ENCODE measurements around the gene DNAH2.

DNA sequence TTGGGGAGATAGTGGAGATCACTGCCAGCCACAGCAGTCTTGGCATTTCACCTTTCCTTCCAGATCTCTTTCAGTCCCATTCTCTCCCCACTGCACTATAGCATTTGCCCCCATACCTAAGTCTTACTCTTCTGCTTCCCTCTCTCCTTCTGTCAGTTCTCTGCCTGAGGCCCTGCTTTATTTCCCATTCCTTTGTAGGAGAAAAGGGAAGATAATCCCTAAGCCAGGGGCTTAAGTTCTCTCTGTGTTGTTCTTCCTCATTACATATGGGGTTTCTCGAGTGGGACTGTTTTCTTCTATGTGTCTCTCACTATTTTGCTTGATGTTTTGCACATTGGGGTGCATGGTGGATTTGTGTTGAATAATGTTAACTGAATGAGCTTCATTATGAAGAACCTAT lies 122.9 kb downstream of the DNAH2 start:
- TF ChIP-seq, protein P1, sequence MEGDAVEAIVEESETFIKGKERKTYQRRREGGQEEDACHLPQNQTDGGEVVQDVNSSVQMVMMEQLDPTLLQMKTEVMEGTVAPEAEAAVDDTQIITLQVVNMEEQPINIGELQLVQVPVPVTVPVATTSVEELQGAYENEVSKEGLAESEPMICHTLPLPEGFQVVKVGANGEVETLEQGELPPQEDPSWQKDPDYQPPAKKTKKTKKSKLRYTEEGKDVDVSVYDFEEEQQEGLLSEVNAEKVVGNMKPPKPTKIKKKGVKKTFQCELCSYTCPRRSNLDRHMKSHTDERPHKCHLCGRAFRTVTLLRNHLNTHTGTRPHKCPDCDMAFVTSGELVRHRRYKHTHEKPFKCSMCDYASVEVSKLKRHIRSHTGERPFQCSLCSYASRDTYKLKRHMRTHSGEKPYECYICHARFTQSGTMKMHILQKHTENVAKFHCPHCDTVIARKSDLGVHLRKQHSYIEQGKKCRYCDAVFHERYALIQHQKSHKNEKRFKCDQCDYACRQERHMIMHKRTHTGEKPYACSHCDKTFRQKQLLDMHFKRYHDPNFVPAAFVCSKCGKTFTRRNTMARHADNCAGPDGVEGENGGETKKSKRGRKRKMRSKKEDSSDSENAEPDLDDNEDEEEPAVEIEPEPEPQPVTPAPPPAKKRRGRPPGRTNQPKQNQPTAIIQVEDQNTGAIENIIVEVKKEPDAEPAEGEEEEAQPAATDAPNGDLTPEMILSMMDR (IDR thresholded peaks at IDR 0.05) = no peak
- TF ChIP-seq EZH2phosphoT487 (IDR thresholded peaks at IDR 0.05) = no peak
- no peak for TF ChIP-seq EZH2 (IDR thresholded peaks at IDR 0.05)

All from neural progenitor cell (in vitro differentiated cells).